GM23248 (cell line): ENCODE results near the gene RAD51B.

Experiments used
- EZH2 ChIP-seq: fragments of 200-600 bp; sonication (generic); IDR thresholded peaks from 2 replicates; pipeline ENCODE4 v1.6.1; 2018; ENCODE audit warnings: antibody characterized with exemption, mild to moderate bottlenecking; ENCODE audit not compliant: insufficient read depth, poor library complexity, severe bottlenecking
- EZH2phosphoT487 ChIP-seq: fragments of 200-600 bp; sonication (generic); IDR thresholded peaks from 2 replicates; pipeline ENCODE4 v1.6.1; 2018; ENCODE audit warnings: antibody characterized with exemption, moderate library complexity, mild to moderate bottlenecking, low read depth; ENCODE audit not compliant: insufficient read depth

GRCh38 chr14:68416171-68416570 lies 596.6 kb downstream of the RAD51B start:
- no peak for TF ChIP-seq EZH2
- no peak for TF ChIP-seq EZH2phosphoT487
